CD4-positive, alpha-beta T cell treated with Interleukin-12 subunit alpha and Interleukin-12 subunit beta, for 1 hour (primary cell): Measurements from ENCODE around the gene PCARE.
"Not testable (repeated sequence)": the region's sequence is repeated elsewhere in the genome, so short reads cannot be mapped to it uniquely, and the experiment has no call there.

Source experiments
- DNase-seq: peaks from one replicate; pipeline ENCODE4 v3.0.0-alpha.2; 2020

The PCARE gene

GRCh38 chr2:29090311-29090710 is 16.0 kb upstream of the PCARE start:
- DNase-seq: not testable (repeated sequence)

- DNase-seq: no peak
Observed at GRCh38 chr2:29084554-29084953, 10.2 kb upstream of the PCARE start.

DNA sequence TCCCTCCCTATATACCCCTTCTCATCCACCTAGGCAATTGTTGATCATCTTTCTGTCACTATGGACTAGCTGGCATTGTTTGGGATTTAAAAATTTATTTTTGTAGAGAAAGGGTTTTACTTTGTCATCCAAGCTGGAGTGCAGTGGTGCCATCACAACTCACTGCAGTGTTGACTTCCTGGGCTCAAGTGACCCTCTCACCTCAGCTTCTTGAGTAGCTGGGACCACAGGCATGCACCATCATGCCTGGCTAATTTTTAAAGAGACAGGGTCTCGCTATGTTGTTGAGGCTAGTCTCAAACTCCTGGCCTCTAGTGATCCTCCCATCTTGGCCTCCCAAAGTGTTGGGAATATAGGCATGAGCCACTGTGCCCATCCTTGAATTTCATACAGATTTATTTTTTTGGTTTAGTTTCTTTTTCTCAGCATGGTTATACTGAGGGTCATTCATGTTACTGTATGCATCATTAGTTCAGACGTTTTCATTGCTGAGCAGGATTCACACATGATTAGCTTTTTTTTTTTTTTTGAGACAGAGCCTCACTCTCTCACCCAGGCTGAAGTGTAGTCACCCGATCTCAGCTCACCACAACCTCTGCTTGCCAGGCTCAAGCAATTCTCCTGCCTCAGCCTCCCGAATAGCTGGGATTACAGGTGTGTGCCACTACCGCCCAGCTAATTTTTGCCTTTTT is 8.6 kb upstream of the PCARE start:
- DNase-seq: no peak

GRCh38 chr2:29080886-29081743 is 6.8 kb upstream of the PCARE start:
- DNase-seq: no peak

GRCh38 chr2:29079887-29080286 is 5.6 kb upstream of the PCARE start:
- no peak for DNase-seq

DNA sequence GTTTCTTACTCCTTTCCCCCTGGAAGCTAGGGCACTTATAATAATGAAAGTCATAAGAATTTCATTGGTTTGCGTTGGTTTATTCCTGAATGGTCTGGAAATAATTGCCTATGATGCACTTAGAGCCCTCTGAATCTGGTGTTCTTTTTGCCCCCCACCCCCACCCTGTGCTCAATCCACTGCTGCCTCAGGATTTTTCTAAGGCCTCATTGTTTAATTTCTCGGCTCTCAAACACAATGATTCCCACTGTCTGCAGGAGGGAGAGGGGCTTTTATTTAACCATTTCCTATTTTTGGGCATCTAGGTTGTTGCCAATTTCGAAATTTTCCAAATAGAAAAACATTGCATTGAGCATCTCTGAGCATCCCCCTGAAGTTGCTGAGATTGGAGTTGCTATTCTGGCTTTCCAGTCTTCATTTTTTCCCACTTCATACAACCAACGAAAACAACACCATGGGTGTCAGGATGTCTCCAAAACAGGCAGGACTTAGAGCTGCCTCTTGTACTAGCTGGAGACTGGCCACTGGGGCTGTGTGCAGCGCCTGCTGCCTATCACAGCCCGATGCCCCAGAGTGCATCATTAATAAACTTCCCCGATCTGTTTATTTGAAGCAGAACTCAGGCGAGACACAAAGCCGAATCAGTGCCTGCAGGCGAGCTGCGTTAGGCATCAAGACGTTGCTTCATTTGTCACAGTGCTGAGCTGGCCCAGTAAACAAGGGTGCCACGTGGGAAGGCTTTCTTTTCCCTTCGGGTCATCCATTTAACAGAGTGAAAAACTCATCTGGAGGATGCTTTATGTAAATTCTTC is 1.8 kb upstream of the PCARE start:
- no peak for DNase-seq

- DNase-seq: no peak
Observed at GRCh38 chr2:29073933-29074332, 390 bp downstream of the PCARE start.

- no peak for DNase-seq
Observed at GRCh38 chr2:29072971-29073725, 1.2 kb downstream of the PCARE start.

DNA sequence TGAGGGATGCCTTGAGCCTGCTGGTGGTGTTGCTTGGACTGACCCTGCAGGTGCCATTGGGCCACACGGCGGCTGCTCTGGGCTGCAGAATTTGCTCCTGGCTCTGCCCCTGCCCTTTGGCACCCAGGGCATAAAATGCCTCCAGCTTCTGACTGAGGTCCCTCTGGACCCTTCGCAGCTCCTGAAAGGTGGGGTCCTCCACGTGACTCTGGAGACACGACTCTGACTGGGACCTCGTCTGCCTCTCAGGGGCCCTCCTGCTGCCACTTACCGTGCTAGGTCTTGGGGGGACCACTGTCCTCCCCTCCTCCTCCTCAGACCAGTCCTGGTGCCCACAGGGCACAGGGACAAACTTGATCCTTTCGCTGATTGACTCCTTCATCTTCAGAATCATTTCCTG is 2.1 kb downstream of the PCARE start:
- no peak for DNase-seq

DNA sequence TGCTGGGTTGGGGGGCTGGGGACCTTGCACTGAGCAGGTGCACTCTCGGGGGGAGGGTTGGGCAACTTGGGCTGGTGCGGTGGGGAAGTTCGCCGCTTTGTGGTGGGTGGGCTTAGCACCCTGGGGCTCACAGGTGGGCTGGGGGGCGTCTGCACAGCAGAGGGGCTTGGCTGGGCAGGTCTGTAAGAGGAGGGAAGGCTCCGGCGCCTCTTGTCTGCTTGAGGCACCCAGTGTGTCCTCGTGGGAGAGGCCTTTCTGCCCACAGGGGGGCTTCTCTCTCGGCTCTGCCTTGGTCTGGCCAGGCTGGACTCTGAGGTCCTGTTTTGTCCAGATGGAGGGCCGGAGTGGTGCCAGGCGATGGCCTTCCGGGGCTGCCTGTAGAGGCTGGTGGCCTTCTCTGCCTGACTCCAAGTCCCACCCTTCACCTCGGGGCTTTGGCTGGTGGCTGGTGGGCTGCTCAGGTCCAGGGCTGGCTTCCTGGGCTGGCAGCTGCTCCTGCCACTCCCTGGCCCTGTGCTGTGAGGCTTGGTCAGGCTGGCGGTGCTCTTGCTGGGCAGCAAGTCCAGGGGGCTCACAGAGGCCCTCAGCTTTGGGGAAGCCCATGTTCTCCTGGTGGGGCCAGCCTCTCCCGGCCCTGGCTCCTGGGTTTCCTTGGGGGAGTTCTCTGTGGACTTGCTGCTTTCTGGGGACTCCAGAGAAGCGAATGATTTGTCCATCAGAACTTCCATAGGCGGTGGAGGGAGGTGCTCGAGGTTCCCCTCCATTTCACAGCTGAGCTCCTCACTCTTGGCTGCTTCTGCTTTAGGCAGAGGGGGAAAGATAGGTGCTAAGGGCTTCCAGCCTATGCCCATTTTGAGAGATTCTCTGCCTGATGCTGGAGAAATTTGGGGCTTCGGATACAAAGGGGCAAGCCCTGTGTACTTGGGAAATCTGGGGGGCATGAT is 3.0 kb downstream of the PCARE start:
- no peak for DNase-seq

DNA sequence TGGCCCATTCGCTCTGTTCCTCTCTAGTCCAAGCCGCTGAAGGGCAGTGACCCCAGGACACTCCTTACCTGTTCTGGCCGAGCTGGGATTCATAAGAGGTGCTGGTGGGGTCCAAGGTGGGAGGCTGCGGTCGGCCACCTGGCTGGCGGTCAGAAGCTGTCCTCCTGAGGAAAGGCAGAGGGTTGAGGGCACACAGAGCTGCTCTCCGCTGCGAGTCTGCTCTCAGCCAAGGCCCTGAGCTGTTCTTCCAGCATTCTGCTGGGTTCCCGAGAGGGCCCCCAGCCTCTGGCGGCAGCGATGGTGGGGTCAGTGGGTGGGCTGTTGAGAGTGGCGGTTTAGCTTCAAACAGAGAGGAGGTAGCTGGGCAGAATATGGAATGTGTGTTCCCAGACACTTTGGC is 3.8 kb downstream of the PCARE start:
- no peak for DNase-seq

GRCh38 chr2:29068513-29068912 is 5.8 kb downstream of the PCARE start:
- no peak for DNase-seq

DNA sequence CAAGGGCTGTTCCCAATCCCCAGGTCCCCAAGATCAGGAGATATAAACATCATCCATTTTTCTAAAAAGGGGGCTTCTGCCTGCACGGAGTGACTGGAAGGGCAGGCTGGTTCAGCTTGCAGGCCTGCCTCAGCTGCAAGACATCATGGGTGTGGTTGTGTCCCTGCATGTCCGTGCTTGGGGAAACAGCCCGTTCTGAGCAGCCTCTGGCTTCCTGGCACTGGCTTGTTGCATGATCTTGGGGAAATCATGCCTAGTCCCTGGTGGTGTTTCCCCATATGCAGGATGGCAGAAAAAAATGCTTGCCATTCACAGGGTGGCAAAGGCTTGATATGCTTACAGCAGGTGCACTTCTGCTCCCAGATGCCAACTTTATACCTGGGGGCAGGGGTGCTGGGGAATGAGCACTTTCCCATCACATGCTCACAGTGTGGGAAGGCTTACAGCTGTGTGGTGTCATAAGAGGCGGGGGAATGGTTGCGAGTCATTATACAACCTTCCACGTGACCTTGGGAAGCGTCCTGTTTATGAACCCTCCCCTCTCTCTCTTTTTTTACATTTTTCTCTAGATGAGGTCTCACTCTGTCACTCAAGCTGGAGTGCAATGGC is 7.2 kb downstream of the PCARE start:
- DNase-seq: no peak

GRCh38 chr2:29066271-29066860 is 8.0 kb downstream of the PCARE start:
- no peak for DNase-seq

GRCh38 chr2:29065068-29065811 is 9.1 kb downstream of the PCARE start:
- no peak for DNase-seq

DNA sequence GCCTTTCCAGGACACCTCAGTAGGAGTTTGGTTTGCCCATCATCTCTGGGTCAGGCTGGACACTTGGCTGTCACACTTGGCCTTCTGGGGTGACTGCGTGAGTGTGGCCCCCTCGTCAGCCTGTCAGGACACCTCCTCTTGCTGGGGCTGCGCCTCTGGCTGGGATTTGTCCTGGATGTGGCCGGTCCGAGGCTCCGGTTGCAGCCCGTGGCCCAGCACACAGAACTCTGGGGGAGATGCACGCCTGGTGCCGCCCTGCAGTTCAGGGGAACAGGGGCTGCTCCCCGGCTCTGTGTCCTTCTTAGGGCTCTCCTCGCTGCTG is 9.6 kb downstream of the PCARE start:
- no peak for DNase-seq

DNA sequence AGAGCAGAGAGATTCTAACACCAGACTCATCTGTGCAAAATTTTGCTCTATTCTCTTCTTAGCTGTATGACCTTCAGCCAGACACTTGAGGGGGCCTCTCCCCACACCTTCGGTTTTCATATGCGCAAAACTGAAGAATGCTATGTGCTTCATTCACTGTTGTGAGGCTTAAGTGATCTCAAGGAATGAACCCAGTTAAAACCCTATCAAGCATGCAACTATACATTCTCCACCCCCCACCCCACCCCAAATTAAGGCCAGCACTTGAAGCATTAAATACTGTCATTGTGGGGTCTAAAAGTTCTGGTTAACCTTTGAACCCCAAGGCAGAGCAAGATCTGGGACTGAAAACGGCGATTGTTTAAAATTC is 10.0 kb downstream of the PCARE start:
- DNase-seq: no peak

GRCh38 chr2:29063646-29064345 is 10.5 kb downstream of the PCARE start:
- no peak for DNase-seq

DNA sequence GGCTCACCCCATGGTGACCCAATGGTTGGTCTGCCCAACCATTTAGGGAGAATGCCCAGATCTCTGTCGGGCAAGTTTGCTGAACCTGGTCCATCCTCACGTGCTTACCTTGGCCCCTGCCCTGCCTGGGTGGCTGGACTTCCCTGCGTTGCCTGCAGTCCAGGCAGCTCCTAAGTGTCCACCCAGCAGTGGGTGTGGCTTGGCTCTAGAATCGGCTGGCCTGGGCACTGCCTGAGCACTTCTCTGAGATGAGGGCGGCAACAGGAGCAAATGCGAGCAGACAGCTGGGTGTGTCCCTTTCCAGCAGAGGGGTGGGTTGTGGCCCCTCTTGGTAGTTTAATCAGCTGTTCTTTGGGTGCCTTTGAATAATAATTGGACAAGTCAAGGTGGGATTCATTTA is 11.3 kb downstream of the PCARE start:
- no peak for DNase-seq

DNA sequence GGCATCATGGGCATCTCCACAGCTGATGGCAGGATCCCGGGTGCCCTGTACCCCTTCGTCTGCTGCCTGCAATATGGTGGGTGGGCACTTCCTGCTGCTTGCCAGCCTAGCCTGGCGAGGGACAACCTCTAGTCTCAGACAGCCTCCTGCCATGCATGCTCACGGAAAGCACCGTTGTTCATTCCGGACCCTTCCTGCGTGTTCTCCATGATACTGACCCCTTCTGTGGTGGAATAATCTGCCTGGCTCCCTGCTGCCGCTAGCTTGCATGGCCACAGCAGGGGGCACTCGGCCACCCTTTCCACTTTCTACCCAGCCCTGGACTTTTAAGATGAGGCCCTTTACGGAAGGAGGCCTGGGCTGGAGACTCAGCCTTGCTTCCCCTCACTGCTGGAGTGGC is 12.0 kb downstream of the PCARE start:
- no peak for DNase-seq
